ENCODE results near the gene LRRC23. TPM values are rescaled to one million over a fixed set of nuclear protein-coding genes. Genes with fewer than 3 reads are reported as not detected.

The LRRC23 gene
- total RNA-seq, 1 experiment from 2014 or later: 5.1 TPM

DNA sequence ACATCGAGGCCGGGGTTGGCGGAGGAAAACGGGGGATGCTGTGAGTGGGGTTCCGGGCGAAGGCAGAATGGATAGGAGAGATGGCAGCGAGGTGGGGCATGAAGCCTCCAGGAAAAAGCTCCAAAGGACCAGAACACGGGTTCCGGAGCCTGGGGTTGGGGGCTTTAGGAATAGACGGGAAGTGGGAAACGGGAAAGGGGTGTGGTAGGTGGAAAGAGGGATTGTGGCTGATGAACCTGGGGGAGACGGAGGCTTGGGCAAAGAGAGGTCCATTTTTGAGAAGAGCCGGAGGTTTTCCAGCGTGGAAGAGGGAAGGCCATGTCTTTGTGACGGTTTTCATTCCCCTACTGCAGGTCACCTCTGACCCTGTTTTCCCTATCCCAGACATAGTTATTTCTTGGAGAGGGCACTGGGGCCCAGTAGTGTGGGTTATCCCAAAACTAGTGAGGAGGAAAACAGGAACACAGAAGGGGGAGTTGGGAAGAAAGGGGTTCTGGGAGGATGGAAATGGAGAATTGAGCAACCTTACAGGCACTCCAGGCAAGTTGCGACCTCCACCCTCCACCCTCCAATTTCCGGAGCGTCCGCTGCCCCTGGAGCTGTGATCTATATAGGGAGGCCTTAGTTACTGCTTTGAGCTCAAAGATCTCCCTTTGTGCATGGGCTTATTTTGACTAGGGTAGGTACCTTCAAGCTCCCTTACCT is 24.2 kb downstream of the LRRC23 start:
- POLR2A ChIA-PET (ENCODE audit: unreplicated experiment): interaction anchor here (0.5 kb wide), 1 partner anchor 15 kb away, joined by 12 read pairs; the partner anchor contains the start of gene C12orf57
- no peaks in the 10 kb centered on the region for H3K27me3 ChIP-seq (ENCODE audit: low read length)
- TF ChIP-seq EZH2 (IDR thresholded peaks at IDR 0.05; ENCODE audit: low read length, unreplicated experiment): no peak
- no peak for TF ChIP-seq EZH2phosphoT487 (IDR thresholded peaks at IDR 0.05; ENCODE audit: borderline replicate concordance, low read length)
- TF ChIP-seq, protein P1, sequence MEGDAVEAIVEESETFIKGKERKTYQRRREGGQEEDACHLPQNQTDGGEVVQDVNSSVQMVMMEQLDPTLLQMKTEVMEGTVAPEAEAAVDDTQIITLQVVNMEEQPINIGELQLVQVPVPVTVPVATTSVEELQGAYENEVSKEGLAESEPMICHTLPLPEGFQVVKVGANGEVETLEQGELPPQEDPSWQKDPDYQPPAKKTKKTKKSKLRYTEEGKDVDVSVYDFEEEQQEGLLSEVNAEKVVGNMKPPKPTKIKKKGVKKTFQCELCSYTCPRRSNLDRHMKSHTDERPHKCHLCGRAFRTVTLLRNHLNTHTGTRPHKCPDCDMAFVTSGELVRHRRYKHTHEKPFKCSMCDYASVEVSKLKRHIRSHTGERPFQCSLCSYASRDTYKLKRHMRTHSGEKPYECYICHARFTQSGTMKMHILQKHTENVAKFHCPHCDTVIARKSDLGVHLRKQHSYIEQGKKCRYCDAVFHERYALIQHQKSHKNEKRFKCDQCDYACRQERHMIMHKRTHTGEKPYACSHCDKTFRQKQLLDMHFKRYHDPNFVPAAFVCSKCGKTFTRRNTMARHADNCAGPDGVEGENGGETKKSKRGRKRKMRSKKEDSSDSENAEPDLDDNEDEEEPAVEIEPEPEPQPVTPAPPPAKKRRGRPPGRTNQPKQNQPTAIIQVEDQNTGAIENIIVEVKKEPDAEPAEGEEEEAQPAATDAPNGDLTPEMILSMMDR (conservative IDR thresholded peaks at IDR 0.05; ENCODE audit: low read depth, low read length): no peak
- peak overlapping the region; percentile 57 for H2AFZ ChIP-seq (ENCODE audit: low read length)
- ATAC-seq (no peak), DNase-seq (no peak)
- H3K36me3 ChIP-seq (ENCODE audit: low read depth, low read length): no peaks in the 10 kb centered on the region
- H3K4me2 ChIP-seq (ENCODE audit: low read length): peak overlapping the region; percentile 95
- CTCF ChIA-PET: interaction anchor here (0.6 kb wide), 1 partner anchor 56 kb away, joined by 6 read pairs; the partner anchor contains the start of gene SPSB2
- no peak overlapping the region for H3K27ac ChIP-seq (ENCODE audit: low read length)
- BruUV-seq (replicated peaks): no TSS peak
- no peaks in the 10 kb centered on the region for H3F3A ChIP-seq (ENCODE audit: low read length, unreplicated experiment)
- peaks cover 43% of the 10 kb centered on the region for H3K4me1 ChIP-seq (ENCODE audit: insufficient read depth, low read length)
- no peaks in the 10 kb centered on the region for H3K9me3 ChIP-seq (ENCODE audit: low read length)
- H3K9ac ChIP-seq (ENCODE audit: low read length): peak overlapping the region; percentile 84
- no peaks in the 10 kb centered on the region; the same call in 1 of the 2 replicates for H4K20me1 ChIP-seq (ENCODE audit: low read length)
- H3K79me2 ChIP-seq (ENCODE audit: low read length): peaks cover 55% of the 10 kb centered on the region
- intact Hi-C loops (cut with micrococcal nuclease): loop anchor here (5.0 kb wide), 1 partner anchor 62 kb away; the partner anchor contains the start of gene TPI1
- H3K9me2 ChIP-seq (replicated peaks; ENCODE audit: low read length): no peaks in the 10 kb centered on the region
- H3K4me3 ChIP-seq (ENCODE audit: low read length): peak overlapping the region; percentile 93

- ChIA-PET POLR2A (ENCODE audit: unreplicated experiment) (interaction anchor here (0.5 kb wide), 1 partner anchor 14 kb away, joined by 12 read pairs; the partner anchor contains the start of gene C12orf57), CTCF (no interaction called here)
- Histone ChIP-seq H3K4me3 (ENCODE audit: low read length) (peak overlapping the region; percentile 93), H3K4me1 (ENCODE audit: insufficient read depth, low read length) (peaks cover 39% of the 10 kb centered on the region), H3K9ac (ENCODE audit: low read length) (peak overlapping the region; percentile 84), H3F3A (ENCODE audit: low read length, unreplicated experiment) (no peaks in the 10 kb centered on the region), H3K9me3 (ENCODE audit: low read length) (no peaks in the 10 kb centered on the region), H3K36me3 (ENCODE audit: low read depth, low read length) (peaks cover 4% of the 10 kb centered on the region; the same call in 1 of the 2 replicates), H3K27me3 (ENCODE audit: low read length) (no peaks in the 10 kb centered on the region), H3K27ac (ENCODE audit: low read length) (no peak overlapping the region), H3K9me2 (replicated peaks; ENCODE audit: low read length) (no peaks in the 10 kb centered on the region), H2AFZ (ENCODE audit: low read length) (no peak overlapping the region), H3K79me2 (ENCODE audit: low read length) (peaks cover 55% of the 10 kb centered on the region), H3K4me2 (ENCODE audit: low read length) (peak overlapping the region; percentile 95), H4K20me1 (ENCODE audit: low read length) (no peaks in the 10 kb centered on the region; the same call in 1 of the 2 replicates)
- no peak for DNase-seq
- no TSS peak for BruUV-seq (replicated peaks)
- intact Hi-C loops (cut with micrococcal nuclease): loop anchor here (5.0 kb wide), 1 partner anchor 62 kb away; the partner anchor contains the start of gene TPI1
- no peak for ATAC-seq
- TF ChIP-seq EZH2 (IDR thresholded peaks at IDR 0.05; ENCODE audit: low read length, unreplicated experiment): no peak
- TF ChIP-seq EZH2phosphoT487 (IDR thresholded peaks at IDR 0.05; ENCODE audit: borderline replicate concordance, low read length): no peak
- TF ChIP-seq, protein P1 (conservative IDR thresholded peaks at IDR 0.05; ENCODE audit: low read depth, low read length): no peak
These were observed 25.1 kb downstream of the LRRC23 start for GRCh38 chr12:6929466-6930452.

Data from PC-3 (cell line).